Pancreas (tissue), 10 donors: ENCODE results near the gene ACTG1. TPM values are rescaled to one million over a fixed set of nuclear protein-coding genes. Genes with fewer than 3 reads are reported as not detected.
A peak's percentile ranks its signal among the peaks of the same experiment; 100 is the strongest.

ENCODE experiments used
- ATAC-seq, 4 donors: fragments of 200-7000 bp; cut with Tn5 transposase; one replicate each; pipeline versions ENCODE4 v1.8.0 to v1.9.1; 2020; ENCODE audit warnings: mild to moderate bottlenecking in 4 of 4, moderate library complexity in 4 of 4
- DNase-seq, 6 donors: peaks; one replicate each; pipeline ENCODE4 v3.0.0-alpha.2; 2020
- FAIRE-seq: peaks from 2 replicates; lab custom pipeline; 2012; peaks lifted over from hg19 to GRCh38; lab: Jason Lieb, UNC
- H3K27ac ChIP-seq, 4 donors: fragments of 200-600 bp; sonication (generic); 1 replicate in 3 of 4; 2 replicates in 1 of 4; pipeline versions ENCODE4 v1.5.0 to v1.8.0; 2020
- H3K27me3 ChIP-seq, 4 donors: fragments of 200-600 bp; one replicate each; pipeline ENCODE4 v1.8.0; 2021
- H3K36me3 ChIP-seq, 3 donors: fragments of 200-600 bp; sonication (generic) in 1 of 3; one replicate each; pipeline versions ENCODE4 v1.5.0 to v1.8.0; 2020 to 2021
- H3K4me1 ChIP-seq, 3 donors: fragments of 200-600 bp; one replicate each; pipeline ENCODE4 v1.8.0; 2021
- H3K4me3 ChIP-seq, 4 donors: fragments of 200-600 bp; sonication (generic) in 2 of 4; one replicate each; pipeline versions ENCODE4 v1.5.0 to v1.8.0; 2020 to 2021
- H3K9me3 ChIP-seq, 4 donors: fragments of 200-600 bp; one replicate each; pipeline ENCODE4 v1.8.0; 2021
- CTCF ChIP-seq, 4 donors: fragments of 200-600 bp; sonication (generic) in 3 of 4; IDR thresholded peaks; one replicate each; pipeline versions ENCODE4 v1.5.0 to v1.8.0; 2021; ENCODE audit warnings: antibody characterized with exemption in 4 of 4
- WGBS, 2 donors: extraction: QIAGEN DNeasy Blood & Tissue Kit; methylation state at CpG; one replicate each; pipeline ENCODE4 v1.1.7; 2013; 5-methylcytosine and 5-hydroxymethylcytosine counted together
- intact Hi-C, 3 donors: fragments of 100-400 bp; cut with DNase I; formaldehyde crosslinking; loops; one replicate each; pipeline versions ENCODE4 v1.11.1 to v1.14.2; 2022
- polyA plus RNA-seq, 2 donors: library from polyadenylated mRNA; stranded (reverse); fragments of 200-250 nt; gene quantifications; one replicate each; pipeline ENCODE4 v1.2.3, GENCODE V29; 2013
- total RNA-seq, 6 donors: library from RNA; stranded (reverse); fragmentation: NEBNext Ultra II Directional in 4 of 6; extraction: Animal tissue kit (Norgen Biotek cat#: 25700) in 4 of 6; gene quantifications; one replicate each; pipeline versions ENCODE4 v1.2.1 to v1.2.4, GENCODE V29; 2021 to 2023
- donor health status: healthy with polysubstance abuse.
- donor health status: DM: no; HTN: no; CAD: no; lungs with moderate emphysema.
- donor health status: DM: no; HTN: no; CAD: no.
- donor health status: control.
- donor health status: control.
- donor health status: Bipolar disorder and iron deficiency.
- donor health status: DM: yes; HTN: yes; CAD: no.
- donor health status: DM: no; HTN: no; CAD: no.
- donor health status: DM: no; HTN: no; CAD: no.
- donor health status: DM: yes; HTN: yes; CAD: no.

ACTG1 gene
- total and polyA plus RNA-seq, 8 donors = 889 to 2,872 (median 1,674) TPM

DNA sequence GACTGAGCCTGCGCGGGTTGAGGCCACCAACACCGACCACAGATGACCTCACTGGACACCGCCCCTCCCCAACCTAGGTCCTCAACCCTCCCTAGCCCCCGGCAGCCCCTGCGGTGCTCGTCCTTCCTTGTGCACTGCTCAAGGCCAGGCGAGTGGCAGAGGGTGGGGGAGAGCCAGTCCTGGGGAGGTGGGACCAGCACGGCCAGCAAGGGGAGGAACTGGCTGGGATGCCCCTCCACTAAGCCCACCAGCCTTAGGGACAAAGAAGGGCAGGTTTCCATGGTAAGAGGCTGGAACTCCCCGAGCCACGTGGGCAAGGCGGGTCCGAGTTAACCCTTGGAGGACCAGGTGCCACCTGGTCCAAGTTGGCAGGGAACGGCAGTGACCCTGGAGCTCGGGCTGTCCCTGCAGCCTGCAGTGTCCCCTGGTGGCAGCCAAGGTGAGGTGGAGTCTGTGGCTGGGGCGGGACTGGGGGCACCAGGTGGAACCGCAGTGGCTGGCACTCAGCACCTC lies 24.8 kb upstream of the ACTG1 start:
- H3K9me3 ChIP-seq = no peaks in the 10 kb centered on the region
- 7 to 9% methylated on average over 15 to 17 of the region's 17 CpGs for WGBS, 2 donors
- intact Hi-C loops = loop anchor here in 1 of 3 donors (5.0 kb wide), 1 partner anchor 395 kb away; no protein-coding TSS in a partner anchor
- no peaks in the 10 kb centered on the region for H3K27me3 ChIP-seq
- H3K27ac ChIP-seq = peak overlapping the region; percentile 58 to 85 (median 73)
- TF ChIP-seq CTCF (IDR thresholded peaks at IDR 0.05) = peak; percentile 66 to 85 (median 69)
- peak overlapping the region; percentile 1 to 58 (median 26) for H3K4me3 ChIP-seq
- DNase-seq (peak; percentile 78 to 95 (median 86)), ATAC-seq (peak; percentile 60 to 81 (median 76)), FAIRE-seq (no peak)
- peaks cover 0 to 10% (median 0%) of the 10 kb centered on the region in 3 donors for H3K36me3 ChIP-seq
- peaks cover 0 to 17% (median 0%) of the 10 kb centered on the region in 3 donors for H3K4me1 ChIP-seq

GRCh38 chr17:81536299-81537290 lies 24.0 kb upstream of the ACTG1 start:
- peak overlapping the region; percentile 58 to 85 (median 73) for H3K27ac ChIP-seq
- H3K4me3 ChIP-seq = peak overlapping the region; percentile 1 to 58 (median 26)
- peak; percentile 94 to 98 (median 96) for DNase-seq
- TF ChIP-seq CTCF (IDR thresholded peaks at IDR 0.05) = no peak
- peak; percentile 54 to 69 (median 64) for ATAC-seq
- H3K4me1 ChIP-seq = peaks cover 0 to 17% (median 0%) of the 10 kb centered on the region in 3 donors
- FAIRE-seq = no peak
- WGBS, 2 donors = 8 to 10% methylated on average over 84 to 89 of the region's 89 CpGs
- intact Hi-C loops = loop anchor here in 1 of 3 donors (5.0 kb wide), 1 partner anchor 394 kb away; no protein-coding TSS in a partner anchor
- no peaks in the 10 kb centered on the region for H3K9me3 ChIP-seq
- no peaks in the 10 kb centered on the region for H3K27me3 ChIP-seq
- peaks cover 0 to 10% (median 0%) of the 10 kb centered on the region in 3 donors for H3K36me3 ChIP-seq

DNA sequence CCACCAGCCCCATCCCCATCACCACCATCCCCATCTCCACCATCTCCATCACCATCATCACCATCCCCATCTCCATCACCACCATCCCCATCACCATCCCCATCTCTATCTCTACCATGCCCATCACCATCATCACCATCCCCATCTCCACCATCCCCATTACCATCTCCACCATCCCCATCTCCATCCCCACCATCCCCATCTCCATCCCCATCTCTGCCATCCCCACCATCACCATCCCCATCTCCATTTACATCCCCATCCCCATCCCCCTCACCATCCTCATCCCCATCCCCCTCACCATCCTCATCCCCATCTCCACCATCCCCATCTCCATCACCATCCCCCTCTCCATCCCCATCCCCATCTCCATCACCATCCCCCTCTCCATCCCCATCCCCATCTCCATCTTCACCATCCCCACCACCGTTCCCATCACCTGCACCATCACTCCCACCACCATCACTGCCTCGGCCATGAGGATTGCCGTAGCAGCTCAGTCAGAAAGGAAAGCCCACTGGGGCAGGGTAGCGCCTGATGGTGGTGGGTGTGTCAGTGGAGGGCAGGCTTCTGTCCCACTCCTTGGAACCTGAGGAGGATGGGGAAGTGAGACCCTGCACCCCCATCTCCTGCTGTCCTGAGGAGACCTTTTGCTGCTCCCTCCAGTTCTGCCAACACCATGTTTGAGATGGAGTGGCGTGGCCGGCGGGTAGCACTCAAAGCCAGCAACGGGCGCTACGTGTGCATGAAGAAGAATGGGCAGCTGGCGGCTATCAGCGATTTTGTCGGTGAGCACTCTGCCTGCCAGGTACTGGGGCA lies 23.1 kb upstream of the ACTG1 start:
- intact Hi-C loops = loop anchor here in 1 of 3 donors (5.0 kb wide), 1 partner anchor 393 kb away; no protein-coding TSS in a partner anchor
- ATAC-seq (no peak), FAIRE-seq (no peak), DNase-seq (no peak)
- peaks cover 0 to 17% (median 0%) of the 10 kb centered on the region in 3 donors for H3K4me1 ChIP-seq
- H3K27me3 ChIP-seq = no peaks in the 10 kb centered on the region
- peak overlapping the region in 1 of 4 donors; percentile 58 for H3K4me3 ChIP-seq
- H3K36me3 ChIP-seq = peaks cover 0 to 10% (median 0%) of the 10 kb centered on the region in 3 donors
- no peaks in the 10 kb centered on the region for H3K9me3 ChIP-seq
- TF ChIP-seq CTCF (IDR thresholded peaks at IDR 0.05) = no peak
- peak overlapping the region in 2 of 4 donors; percentile 18 to 85 for H3K27ac ChIP-seq
- 24 to 32% methylated on average over 13 of the region's 13 CpGs for WGBS, 2 donors

DNA sequence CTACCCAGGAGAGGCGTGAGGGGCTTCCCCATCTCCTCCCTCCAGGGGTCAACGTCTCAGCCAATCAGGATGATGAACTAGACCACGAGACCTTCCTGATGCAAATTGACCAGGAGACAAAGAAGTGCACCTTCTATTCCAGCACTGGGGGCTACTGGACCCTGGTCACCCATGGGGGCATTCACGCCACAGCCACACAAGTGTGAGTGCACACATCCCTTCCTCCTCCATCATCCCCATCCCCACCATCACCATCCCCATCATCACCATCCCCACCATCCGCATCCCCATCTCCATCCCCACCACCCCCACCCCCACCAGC lies 22.4 kb upstream of the ACTG1 start:
- no peak for FAIRE-seq
- H3K4me1 ChIP-seq = peaks cover 0 to 17% (median 0%) of the 10 kb centered on the region in 3 donors
- DNase-seq = no peak
- no peak for ATAC-seq
- H3K27ac ChIP-seq = no peak overlapping the region
- TF ChIP-seq CTCF (IDR thresholded peaks at IDR 0.05) = no peak
- H3K36me3 ChIP-seq = peaks cover 0 to 3% (median 0%) of the 10 kb centered on the region in 3 donors
- intact Hi-C loops = loop anchor here in 1 of 3 donors (5.0 kb wide), 1 partner anchor 393 kb away; no protein-coding TSS in a partner anchor
- H3K27me3 ChIP-seq = no peaks in the 10 kb centered on the region
- no peak overlapping the region for H3K4me3 ChIP-seq
- WGBS, 2 donors = 78 to 93% methylated on average over 5 of the region's 5 CpGs
- no peaks in the 10 kb centered on the region for H3K9me3 ChIP-seq
